ENCODE data around the gene MAP7.

DNA sequence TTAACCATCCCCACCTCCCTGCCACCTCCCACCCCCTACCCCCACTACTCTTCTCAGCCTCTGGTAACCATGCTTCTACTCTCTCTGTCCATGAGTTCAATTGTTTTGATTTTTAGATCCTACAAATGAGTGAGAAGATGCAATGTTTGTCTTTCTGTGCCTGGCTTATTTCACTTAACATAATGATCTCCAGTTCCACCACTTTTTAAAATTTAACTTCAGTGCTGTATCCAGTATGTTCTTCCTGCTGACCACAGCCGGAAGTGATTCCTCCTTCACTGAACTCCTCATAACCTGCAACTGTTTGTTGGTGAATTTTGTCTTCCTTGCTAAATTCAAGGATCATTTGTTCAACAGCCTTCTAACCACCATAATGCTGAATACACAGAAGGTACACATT lies 3.9 kb downstream of the MAP7 start:
- TF ChIP-seq GATA2 (IDR thresholded peaks at IDR 0.05; ENCODE audit: low read depth, low read length) (no peak), GATA3 (IDR thresholded peaks at IDR 0.05; ENCODE audit: low read depth, low read length) (no peak)
